ENCODE results near the gene ARHGAP24.

DNA sequence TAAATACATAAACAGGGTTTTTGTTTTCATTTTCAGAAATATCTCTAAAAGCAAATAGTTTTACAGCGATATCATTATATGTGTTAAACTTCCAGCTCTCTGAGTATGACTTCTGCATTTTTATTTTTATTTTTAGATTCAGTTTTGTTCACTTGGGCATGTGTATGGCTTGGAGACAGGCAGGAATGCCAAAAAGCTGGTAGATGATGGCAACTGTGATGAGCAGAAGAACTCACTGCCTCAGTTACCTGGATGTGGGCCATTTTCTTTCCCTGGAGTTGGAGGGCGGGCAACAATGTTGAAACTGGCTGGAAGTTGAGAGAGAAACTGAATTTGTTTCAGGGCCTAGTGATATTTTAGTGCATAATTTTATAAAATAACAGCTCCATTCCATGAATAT, 266.4 kb downstream of the ARHGAP24 start:
- TF ChIP-seq, protein P1, sequence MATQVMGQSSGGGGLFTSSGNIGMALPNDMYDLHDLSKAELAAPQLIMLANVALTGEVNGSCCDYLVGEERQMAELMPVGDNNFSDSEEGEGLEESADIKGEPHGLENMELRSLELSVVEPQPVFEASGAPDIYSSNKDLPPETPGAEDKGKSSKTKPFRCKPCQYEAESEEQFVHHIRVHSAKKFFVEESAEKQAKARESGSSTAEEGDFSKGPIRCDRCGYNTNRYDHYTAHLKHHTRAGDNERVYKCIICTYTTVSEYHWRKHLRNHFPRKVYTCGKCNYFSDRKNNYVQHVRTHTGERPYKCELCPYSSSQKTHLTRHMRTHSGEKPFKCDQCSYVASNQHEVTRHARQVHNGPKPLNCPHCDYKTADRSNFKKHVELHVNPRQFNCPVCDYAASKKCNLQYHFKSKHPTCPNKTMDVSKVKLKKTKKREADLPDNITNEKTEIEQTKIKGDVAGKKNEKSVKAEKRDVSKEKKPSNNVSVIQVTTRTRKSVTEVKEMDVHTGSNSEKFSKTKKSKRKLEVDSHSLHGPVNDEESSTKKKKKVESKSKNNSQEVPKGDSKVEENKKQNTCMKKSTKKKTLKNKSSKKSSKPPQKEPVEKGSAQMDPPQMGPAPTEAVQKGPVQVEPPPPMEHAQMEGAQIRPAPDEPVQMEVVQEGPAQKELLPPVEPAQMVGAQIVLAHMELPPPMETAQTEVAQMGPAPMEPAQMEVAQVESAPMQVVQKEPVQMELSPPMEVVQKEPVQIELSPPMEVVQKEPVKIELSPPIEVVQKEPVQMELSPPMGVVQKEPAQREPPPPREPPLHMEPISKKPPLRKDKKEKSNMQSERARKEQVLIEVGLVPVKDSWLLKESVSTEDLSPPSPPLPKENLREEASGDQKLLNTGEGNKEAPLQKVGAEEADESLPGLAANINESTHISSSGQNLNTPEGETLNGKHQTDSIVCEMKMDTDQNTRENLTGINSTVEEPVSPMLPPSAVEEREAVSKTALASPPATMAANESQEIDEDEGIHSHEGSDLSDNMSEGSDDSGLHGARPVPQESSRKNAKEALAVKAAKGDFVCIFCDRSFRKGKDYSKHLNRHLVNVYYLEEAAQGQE (IDR thresholded peaks at IDR 0.05; ENCODE audit: insufficient read depth in 1 of 2, low read depth in 2 of 2, low read length in 2 of 2), result no peak
- TF ChIP-seq FOXP2 (optimal IDR thresholded peaks at IDR 0.05; ENCODE audit: borderline replicate concordance, extremely low read depth, extremely low read length, insufficient read depth), result no peak
- no peak for TF ChIP-seq TAF1 (IDR thresholded peaks at IDR 0.05; ENCODE audit: borderline replicate concordance, insufficient read depth, low read length)
- no peak for TF ChIP-seq SIN3A (IDR thresholded peaks at IDR 0.05; ENCODE audit: borderline replicate concordance, insufficient read depth, low read length)
- TF ChIP-seq POLR2AphosphoS5 (IDR thresholded peaks at IDR 0.05; ENCODE audit: low read depth, low read length), result no peak
